ENCODE data around the gene GSTA4.

DNA sequence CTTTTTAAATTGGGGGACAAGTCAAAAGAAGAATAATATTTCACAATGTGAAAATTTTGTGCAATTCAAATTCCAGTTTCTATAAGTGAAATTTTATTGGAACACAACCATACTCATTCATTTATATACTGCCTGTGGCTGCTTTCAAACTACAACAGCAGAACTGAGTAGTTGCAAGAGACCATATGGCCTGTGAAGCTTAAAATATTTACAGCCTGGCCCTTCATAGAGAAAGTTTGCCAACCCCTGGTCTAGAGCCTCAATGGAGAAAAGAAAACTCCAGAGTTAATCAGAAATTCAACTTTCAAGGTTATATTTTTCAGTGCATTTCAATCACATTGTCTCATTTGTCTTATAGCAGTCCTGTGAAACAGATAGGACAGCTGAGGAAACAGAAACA lies 43.5 kb upstream of the GSTA4 start:
- TF ChIP-seq, protein P1, sequence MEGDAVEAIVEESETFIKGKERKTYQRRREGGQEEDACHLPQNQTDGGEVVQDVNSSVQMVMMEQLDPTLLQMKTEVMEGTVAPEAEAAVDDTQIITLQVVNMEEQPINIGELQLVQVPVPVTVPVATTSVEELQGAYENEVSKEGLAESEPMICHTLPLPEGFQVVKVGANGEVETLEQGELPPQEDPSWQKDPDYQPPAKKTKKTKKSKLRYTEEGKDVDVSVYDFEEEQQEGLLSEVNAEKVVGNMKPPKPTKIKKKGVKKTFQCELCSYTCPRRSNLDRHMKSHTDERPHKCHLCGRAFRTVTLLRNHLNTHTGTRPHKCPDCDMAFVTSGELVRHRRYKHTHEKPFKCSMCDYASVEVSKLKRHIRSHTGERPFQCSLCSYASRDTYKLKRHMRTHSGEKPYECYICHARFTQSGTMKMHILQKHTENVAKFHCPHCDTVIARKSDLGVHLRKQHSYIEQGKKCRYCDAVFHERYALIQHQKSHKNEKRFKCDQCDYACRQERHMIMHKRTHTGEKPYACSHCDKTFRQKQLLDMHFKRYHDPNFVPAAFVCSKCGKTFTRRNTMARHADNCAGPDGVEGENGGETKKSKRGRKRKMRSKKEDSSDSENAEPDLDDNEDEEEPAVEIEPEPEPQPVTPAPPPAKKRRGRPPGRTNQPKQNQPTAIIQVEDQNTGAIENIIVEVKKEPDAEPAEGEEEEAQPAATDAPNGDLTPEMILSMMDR (IDR thresholded peaks at IDR 0.05; ENCODE audit: poor library complexity, severe bottlenecking) = no peak
- TF ChIP-seq POLR2AphosphoS5 (IDR thresholded peaks at IDR 0.05) = no peak
- TF ChIP-seq RAD21 (conservative IDR thresholded peaks at IDR 0.05) = no peak
- no peak for TF ChIP-seq SMC3 (conservative IDR thresholded peaks at IDR 0.05; ENCODE audit: poor library complexity)
- TF ChIP-seq TAF1 (IDR thresholded peaks at IDR 0.05; ENCODE audit: low read depth) = no peak
- no peak for TF ChIP-seq MXI1 (conservative IDR thresholded peaks at IDR 0.05; ENCODE audit: poor library complexity, severe bottlenecking)
- no peak for TF ChIP-seq EZH2 (IDR thresholded peaks at IDR 0.05; ENCODE audit: borderline replicate concordance, insufficient read depth, low read length, poor library complexity, severe bottlenecking)
- TF ChIP-seq EP300 (conservative IDR thresholded peaks at IDR 0.05; ENCODE audit: poor library complexity, severe bottlenecking) = no peak
- TF ChIP-seq, protein P2, sequence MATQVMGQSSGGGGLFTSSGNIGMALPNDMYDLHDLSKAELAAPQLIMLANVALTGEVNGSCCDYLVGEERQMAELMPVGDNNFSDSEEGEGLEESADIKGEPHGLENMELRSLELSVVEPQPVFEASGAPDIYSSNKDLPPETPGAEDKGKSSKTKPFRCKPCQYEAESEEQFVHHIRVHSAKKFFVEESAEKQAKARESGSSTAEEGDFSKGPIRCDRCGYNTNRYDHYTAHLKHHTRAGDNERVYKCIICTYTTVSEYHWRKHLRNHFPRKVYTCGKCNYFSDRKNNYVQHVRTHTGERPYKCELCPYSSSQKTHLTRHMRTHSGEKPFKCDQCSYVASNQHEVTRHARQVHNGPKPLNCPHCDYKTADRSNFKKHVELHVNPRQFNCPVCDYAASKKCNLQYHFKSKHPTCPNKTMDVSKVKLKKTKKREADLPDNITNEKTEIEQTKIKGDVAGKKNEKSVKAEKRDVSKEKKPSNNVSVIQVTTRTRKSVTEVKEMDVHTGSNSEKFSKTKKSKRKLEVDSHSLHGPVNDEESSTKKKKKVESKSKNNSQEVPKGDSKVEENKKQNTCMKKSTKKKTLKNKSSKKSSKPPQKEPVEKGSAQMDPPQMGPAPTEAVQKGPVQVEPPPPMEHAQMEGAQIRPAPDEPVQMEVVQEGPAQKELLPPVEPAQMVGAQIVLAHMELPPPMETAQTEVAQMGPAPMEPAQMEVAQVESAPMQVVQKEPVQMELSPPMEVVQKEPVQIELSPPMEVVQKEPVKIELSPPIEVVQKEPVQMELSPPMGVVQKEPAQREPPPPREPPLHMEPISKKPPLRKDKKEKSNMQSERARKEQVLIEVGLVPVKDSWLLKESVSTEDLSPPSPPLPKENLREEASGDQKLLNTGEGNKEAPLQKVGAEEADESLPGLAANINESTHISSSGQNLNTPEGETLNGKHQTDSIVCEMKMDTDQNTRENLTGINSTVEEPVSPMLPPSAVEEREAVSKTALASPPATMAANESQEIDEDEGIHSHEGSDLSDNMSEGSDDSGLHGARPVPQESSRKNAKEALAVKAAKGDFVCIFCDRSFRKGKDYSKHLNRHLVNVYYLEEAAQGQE (IDR thresholded peaks at IDR 0.05; ENCODE audit: borderline replicate concordance) = no peak

Data from neural cell (in vitro differentiated cells).